ENCODE measurements around the gene C14orf119. TPM values are rescaled to one million over a fixed set of nuclear protein-coding genes. Genes with fewer than 3 reads are reported as not detected.

The C14orf119 gene
- total and polyA plus RNA-seq, 9 of the 15 experiments (the other 6 are each of a cell fraction or from before 2014, with no cell fraction given) = 36.7 to 251 (median 51.8) TPM

DNA sequence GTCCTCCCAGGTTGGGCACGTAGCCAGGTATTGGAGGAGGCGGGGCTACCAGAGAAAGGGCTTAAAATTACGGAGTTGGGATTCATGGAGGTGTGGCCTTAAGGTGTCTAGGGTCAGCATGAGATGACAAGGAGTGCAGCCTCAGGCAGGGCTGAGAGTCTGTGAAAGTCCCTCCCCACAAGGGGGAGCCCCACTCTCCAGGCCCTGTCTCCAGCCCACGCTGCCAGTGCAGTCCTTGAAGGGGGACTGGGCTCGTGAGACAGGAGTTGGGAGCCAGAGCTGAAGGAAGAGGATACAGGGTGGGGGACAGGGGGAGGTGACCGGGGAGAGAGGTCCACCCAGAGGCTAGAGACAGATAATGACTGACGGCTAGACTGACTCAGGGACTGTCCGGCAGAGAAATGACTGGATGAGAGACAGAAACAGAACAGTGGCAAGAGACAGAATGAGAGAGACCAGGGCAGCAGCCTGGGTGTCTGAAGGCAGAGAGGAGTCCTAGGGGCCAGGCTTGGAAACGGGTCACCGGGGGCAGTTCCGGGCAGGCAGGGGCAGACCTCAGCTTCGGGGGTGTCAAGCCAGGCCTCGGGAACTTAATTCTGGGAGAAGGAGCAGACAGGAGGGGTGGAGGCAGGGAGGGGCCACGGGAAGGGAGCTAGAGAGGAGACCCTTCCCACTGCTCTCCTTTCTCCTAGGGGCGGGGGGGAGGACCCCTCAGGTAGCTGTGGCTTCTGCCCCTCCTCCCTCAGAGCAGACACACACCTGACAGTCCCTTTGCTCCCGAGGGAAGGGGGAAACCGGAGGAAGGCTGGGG lies 39.0 kb upstream of the C14orf119 start (continued):
- TF ChIP-seq, protein P1, sequence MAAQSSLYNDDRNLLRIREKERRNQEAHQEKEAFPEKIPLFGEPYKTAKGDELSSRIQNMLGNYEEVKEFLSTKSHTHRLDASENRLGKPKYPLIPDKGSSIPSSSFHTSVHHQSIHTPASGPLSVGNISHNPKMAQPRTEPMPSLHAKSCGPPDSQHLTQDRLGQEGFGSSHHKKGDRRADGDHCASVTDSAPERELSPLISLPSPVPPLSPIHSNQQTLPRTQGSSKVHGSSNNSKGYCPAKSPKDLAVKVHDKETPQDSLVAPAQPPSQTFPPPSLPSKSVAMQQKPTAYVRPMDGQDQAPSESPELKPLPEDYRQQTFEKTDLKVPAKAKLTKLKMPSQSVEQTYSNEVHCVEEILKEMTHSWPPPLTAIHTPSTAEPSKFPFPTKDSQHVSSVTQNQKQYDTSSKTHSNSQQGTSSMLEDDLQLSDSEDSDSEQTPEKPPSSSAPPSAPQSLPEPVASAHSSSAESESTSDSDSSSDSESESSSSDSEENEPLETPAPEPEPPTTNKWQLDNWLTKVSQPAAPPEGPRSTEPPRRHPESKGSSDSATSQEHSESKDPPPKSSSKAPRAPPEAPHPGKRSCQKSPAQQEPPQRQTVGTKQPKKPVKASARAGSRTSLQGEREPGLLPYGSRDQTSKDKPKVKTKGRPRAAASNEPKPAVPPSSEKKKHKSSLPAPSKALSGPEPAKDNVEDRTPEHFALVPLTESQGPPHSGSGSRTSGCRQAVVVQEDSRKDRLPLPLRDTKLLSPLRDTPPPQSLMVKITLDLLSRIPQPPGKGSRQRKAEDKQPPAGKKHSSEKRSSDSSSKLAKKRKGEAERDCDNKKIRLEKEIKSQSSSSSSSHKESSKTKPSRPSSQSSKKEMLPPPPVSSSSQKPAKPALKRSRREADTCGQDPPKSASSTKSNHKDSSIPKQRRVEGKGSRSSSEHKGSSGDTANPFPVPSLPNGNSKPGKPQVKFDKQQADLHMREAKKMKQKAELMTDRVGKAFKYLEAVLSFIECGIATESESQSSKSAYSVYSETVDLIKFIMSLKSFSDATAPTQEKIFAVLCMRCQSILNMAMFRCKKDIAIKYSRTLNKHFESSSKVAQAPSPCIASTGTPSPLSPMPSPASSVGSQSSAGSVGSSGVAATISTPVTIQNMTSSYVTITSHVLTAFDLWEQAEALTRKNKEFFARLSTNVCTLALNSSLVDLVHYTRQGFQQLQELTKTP (IDR thresholded peaks at IDR 0.05; ENCODE audit: low read depth in 1 of 2, partially characterized antibody in 2 of 2) = no peak
- TF ChIP-seq ZNF121 (CRISPR knock-in tag; conservative IDR thresholded peaks at IDR 0.05) (no peak), SAFB2 (IDR thresholded peaks at IDR 0.05; ENCODE audit: borderline replicate concordance, low read depth, low read length, severe bottlenecking) (no peak), SIRT6 (IDR thresholded peaks at IDR 0.05; ENCODE audit: low read depth, low read length) (no peak), ELF2 (CRISPR knock-in tag; IDR thresholded peaks at IDR 0.05) (no peak), HDGF (IDR thresholded peaks at IDR 0.05) (0 out of 2 replicates have a peak, but pooled peaks have one; percentile 22), GATAD2A (IDR thresholded peaks at IDR 0.05) (no peak), PHB (CRISPR knock-in tag; IDR thresholded peaks at IDR 0.05) (no peak), ZNF561 (CRISPR knock-in tag; conservative IDR thresholded peaks at IDR 0.05) (no peak), ZNF707 (CRISPR knock-in tag; conservative IDR thresholded peaks at IDR 0.05) (no peak), TARDBP (IDR thresholded peaks at IDR 0.05) (peak; percentile 80; the same call in 1 of the 2 replicates), CBFA2T2 (conservative IDR thresholded peaks at IDR 0.05) (0 out of 2 replicates have a peak, but pooled peaks have one; percentile 5)
- TF ChIP-seq, protein P2, sequence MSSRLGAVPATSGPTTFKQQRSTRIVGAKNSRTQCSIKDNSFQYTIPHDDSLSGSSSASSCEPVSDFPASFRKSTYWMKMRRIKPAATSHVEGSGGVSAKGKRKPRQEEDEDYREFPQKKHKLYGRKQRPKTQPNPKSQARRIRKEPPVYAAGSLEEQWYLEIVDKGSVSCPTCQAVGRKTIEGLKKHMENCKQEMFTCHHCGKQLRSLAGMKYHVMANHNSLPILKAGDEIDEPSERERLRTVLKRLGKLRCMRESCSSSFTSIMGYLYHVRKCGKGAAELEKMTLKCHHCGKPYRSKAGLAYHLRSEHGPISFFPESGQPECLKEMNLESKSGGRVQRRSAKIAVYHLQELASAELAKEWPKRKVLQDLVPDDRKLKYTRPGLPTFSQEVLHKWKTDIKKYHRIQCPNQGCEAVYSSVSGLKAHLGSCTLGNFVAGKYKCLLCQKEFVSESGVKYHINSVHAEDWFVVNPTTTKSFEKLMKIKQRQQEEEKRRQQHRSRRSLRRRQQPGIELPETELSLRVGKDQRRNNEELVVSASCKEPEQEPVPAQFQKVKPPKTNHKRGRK (tag; IDR thresholded peaks at IDR 0.05) = no peak
- TF ChIP-seq, protein P3, sequence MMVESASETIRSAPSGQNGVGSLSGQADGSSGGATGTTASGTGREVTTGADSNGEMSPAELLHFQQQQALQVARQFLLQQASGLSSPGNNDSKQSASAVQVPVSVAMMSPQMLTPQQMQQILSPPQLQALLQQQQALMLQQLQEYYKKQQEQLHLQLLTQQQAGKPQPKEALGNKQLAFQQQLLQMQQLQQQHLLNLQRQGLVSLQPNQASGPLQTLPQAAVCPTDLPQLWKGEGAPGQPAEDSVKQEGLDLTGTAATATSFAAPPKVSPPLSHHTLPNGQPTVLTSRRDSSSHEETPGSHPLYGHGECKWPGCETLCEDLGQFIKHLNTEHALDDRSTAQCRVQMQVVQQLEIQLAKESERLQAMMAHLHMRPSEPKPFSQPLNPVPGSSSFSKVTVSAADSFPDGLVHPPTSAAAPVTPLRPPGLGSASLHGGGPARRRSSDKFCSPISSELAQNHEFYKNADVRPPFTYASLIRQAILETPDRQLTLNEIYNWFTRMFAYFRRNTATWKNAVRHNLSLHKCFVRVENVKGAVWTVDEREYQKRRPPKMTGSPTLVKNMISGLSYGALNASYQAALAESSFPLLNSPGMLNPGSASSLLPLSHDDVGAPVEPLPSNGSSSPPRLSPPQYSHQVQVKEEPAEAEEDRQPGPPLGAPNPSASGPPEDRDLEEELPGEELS (CRISPR knock-in tag; IDR thresholded peaks at IDR 0.05; ENCODE audit: borderline replicate concordance) = no peak
- TF ChIP-seq, protein P4, sequence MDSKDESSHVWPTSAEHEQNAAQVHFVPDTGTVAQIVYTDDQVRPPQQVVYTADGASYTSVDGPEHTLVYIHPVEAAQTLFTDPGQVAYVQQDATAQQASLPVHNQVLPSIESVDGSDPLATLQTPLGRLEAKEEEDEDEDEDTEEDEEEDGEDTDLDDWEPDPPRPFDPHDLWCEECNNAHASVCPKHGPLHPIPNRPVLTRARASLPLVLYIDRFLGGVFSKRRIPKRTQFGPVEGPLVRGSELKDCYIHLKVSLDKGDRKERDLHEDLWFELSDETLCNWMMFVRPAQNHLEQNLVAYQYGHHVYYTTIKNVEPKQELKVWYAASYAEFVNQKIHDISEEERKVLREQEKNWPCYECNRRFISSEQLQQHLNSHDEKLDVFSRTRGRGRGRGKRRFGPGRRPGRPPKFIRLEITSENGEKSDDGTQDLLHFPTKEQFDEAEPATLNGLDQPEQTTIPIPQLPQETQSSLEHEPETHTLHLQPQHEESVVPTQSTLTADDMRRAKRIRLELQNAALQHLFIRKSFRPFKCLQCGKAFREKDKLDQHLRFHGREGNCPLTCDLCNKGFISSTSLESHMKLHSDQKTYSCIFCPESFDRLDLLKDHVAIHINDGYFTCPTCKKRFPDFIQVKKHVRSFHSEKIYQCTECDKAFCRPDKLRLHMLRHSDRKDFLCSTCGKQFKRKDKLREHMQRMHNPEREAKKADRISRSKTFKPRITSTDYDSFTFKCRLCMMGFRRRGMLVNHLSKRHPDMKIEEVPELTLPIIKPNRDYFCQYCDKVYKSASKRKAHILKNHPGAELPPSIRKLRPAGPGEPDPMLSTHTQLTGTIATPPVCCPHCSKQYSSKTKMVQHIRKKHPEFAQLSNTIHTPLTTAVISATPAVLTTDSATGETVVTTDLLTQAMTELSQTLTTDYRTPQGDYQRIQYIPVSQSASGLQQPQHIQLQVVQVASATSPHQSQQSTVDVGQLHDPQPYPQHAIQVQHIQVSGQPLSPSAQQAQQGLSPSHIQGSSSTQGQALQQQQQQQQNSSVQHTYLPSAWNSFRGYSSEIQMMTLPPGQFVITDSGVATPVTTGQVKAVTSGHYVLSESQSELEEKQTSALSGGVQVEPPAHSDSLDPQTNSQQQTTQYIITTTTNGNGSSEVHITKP (IDR thresholded peaks at IDR 0.05; ENCODE audit: partially characterized antibody) = no peak

Data from K562 (cell line).